GM18951 (cell line): ENCODE results near the gene MINDY2.

Source experiments
- POLR2A ChIP-seq: IDR thresholded peaks from 4 replicates; pipeline ENCODE4 v1.6.1; 2011; ENCODE audit warnings: mild to moderate bottlenecking; ENCODE audit not compliant: insufficient read length, insufficient read depth; ENCODE audit errors: extremely low read depth
- in situ Hi-C: fragments of 300-500 bp; cut with MboI; formaldehyde crosslinking; loops from one replicate; pipeline ENCODE4 v1.12.0; 2022; ENCODE audit warnings: low sequenced_read_pairs, mixed read lengths, inconsistent platforms; ENCODE audit not compliant: unreplicated experiment

Gene MINDY2, protein sequence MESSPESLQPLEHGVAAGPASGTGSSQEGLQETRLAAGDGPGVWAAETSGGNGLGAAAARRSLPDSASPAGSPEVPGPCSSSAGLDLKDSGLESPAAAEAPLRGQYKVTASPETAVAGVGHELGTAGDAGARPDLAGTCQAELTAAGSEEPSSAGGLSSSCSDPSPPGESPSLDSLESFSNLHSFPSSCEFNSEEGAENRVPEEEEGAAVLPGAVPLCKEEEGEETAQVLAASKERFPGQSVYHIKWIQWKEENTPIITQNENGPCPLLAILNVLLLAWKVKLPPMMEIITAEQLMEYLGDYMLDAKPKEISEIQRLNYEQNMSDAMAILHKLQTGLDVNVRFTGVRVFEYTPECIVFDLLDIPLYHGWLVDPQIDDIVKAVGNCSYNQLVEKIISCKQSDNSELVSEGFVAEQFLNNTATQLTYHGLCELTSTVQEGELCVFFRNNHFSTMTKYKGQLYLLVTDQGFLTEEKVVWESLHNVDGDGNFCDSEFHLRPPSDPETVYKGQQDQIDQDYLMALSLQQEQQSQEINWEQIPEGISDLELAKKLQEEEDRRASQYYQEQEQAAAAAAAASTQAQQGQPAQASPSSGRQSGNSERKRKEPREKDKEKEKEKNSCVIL

DNA sequence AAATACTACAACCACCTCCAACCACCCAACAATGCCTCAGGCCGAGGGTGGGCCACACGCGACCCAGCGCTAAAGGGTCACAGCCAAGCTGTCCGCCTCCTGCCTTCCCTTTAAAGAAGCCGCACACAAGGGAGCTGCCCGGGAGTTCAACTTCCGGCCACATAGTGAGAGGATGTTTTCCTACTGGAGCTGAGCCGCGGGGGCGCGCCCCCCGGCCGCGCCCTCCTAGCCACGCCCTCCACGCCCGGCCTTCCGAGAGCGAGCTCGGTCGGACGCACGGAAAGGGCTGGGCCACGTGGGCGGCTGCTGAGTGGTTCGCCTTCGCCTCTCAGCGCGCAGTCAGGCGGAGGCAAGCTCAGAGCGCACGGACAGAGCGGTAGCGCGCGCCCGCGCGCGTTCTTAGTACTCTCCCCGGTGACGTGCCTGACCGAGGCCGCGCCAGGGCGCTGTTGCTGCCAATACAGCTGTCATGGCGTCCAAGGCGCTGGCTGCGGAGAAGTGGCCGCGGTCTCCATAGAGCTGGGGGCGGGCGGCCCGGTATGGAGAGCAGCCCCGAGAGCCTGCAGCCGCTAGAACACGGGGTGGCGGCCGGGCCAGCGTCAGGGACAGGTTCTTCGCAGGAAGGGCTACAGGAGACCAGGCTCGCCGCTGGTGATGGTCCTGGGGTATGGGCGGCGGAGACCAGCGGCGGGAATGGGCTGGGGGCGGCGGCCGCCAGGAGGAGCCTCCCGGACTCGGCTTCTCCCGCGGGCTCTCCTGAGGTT is at the start of gene MINDY2:
Gene MINDY2 (plus strand): TSS at position 446 of the 764 bp plus-strand sequence. CDS start 94 bp downstream, at position 540.
- TF ChIP-seq POLR2A: peak; percentile 92
- in situ Hi-C loops: loop anchor here (25.0 kb wide), 1 partner anchor 509 kb away; no protein-coding TSS in a partner anchor

DNA sequence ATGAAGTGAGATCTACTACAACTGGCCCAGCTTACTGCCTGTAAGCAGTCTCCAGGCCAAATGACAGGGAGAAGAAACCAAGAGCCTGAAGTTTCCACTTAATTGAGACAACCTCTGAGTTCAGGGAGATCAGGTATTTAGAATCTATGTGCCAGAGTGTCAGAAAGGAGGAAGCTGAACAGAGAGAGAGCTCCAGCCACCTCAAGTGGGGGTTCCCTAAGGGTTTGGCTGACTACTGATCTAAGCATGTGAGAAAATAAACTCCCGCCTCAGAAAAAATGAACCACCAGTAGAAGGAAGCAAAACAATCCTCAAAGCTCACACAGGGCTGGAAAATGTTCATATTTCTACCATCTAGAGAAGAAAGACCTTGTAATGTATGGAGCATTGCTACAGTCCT is 46.6 kb upstream of the MINDY2 start:
- in situ Hi-C loops: no loop called here
- no peak for TF ChIP-seq POLR2A

- in situ Hi-C loops: no loop called here
- no peak for TF ChIP-seq POLR2A
Measured at GRCh38 chr15:58726867-58727266, 44.2 kb upstream of the MINDY2 start.

DNA sequence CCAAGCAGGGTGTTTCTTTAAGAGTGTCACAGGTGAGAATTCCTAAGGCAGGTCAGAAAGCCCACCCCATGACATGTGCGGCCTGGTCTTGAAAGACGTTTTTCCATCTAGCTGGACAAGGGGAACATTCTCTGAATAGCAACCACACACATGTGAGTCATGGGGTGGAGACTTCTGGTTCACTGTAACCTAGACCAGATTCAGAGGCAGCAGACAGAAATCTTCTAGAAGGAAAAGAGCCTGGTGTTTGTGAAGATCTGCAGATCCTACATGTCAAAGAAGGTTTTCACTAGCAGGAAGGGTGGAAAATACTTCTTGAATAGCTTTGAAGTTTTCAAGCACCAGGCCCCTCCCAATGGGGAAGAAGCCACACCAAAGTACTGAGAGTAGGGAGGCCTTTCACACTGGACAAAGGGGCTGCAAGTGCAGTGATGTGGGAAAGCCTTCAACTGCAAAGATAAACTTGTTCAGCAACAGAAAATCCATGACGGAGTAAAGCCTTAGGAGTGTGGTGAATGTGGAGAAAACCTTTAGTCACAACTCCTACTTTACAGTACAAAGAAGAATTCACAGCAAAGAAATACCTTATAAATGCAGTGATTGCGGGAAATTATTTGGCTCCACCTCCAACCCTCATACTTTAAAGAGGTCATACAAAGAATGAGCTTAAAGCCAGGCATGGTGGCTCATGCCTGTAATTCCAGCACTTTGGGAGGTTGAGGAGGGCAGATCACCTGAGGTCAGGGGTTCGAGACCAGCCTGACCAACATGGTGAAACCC is 39.2 kb upstream of the MINDY2 start:
- no peak for TF ChIP-seq POLR2A
- in situ Hi-C loops: no loop called here

DNA sequence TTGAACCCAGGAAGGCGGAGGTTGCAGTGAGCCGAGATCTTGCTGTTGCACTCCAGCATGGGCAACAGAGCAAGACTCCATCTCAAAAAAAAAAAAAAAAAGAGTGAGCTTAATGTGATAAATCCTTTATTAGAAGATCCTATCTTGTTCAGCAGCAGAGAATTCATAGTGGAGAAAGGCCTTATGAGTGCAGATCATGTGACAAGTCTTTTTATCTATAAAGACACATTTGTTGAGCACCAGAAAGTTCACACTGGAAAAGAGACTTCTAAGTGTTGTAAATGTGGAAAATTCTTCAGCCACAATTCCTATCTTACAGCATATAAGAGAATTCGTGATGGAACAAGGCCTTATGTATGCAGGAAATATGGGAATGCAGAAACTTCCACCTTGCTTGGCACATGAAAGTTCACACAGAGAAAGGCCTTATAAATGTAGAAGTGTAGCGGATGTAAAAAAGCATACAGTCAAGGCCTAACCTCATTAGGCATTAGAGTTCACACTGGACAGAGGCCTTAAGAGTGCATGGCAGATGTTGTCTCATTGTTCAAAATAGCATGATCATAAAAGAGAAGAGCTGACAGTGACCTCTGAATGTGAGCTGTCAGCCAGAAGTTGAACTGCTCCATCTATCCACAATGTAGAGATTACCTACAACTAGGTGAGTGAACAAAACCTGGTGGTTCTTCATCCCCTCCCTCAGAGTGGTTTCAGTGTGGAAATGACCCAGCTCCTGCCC is 38.3 kb upstream of the MINDY2 start:
- TF ChIP-seq POLR2A: no peak
- in situ Hi-C loops: no loop called here

DNA sequence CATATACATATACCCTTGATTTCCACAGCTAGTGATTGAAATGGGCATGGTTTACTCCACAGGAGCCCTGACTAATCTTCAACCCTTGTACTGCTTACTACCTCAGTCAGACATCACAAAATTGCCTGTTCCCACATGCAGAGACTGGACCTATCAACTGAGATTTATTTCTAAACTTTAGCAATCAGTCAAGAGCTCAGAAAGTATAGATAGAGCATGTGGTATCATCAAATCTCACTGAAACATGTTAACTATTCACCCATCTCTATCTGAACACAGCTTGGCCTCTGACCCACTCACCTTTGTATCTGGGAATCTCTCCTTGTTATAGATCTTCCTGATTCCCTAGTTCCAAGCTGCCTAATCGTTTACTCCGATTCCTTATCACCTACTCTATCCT is 36.2 kb upstream of the MINDY2 start:
- TF ChIP-seq POLR2A: no peak
- in situ Hi-C loops: no loop called here

GRCh38 chr15:58736018-58736643 is 35.0 kb upstream of the MINDY2 start:
- in situ Hi-C loops: no loop called here

GRCh38 chr15:58737298-58737697 is 33.8 kb upstream of the MINDY2 start:
- TF ChIP-seq POLR2A: no peak
- in situ Hi-C loops: no loop called here

More at GRCh38 chr15:58736018-58736643, 35.0 kb upstream of the MINDY2 start:
- TF ChIP-seq POLR2A: no peak

- in situ Hi-C loops: no loop called here
Measured at GRCh38 chr15:58738046-58738707, 32.9 kb upstream of the MINDY2 start.

GRCh38 chr15:58740436-58740835 is 30.7 kb upstream of the MINDY2 start:
- in situ Hi-C loops: no loop called here
- no peak for TF ChIP-seq POLR2A

More at GRCh38 chr15:58738046-58738707, 32.9 kb upstream of the MINDY2 start:
- no peak for TF ChIP-seq POLR2A

DNA sequence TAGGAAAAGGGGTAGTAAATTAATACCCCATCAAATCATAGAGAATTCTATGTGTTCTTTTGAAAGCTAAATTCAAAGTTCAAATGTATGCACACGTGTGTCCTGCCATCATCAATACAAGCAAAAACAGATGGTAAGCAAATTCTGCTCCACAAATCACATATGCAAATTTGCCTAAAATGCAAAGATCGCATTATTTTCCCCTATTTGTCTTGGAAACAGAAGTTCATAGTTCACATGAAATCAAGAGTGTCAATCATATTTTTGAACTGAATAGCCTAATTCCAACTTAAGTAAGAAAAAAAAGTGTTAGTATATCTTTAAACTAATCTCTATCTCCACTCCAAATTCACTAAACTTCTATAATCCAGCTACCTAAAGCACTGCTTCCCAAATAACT is 30.1 kb upstream of the MINDY2 start:
- in situ Hi-C loops: no loop called here
- no peak for TF ChIP-seq POLR2A

DNA sequence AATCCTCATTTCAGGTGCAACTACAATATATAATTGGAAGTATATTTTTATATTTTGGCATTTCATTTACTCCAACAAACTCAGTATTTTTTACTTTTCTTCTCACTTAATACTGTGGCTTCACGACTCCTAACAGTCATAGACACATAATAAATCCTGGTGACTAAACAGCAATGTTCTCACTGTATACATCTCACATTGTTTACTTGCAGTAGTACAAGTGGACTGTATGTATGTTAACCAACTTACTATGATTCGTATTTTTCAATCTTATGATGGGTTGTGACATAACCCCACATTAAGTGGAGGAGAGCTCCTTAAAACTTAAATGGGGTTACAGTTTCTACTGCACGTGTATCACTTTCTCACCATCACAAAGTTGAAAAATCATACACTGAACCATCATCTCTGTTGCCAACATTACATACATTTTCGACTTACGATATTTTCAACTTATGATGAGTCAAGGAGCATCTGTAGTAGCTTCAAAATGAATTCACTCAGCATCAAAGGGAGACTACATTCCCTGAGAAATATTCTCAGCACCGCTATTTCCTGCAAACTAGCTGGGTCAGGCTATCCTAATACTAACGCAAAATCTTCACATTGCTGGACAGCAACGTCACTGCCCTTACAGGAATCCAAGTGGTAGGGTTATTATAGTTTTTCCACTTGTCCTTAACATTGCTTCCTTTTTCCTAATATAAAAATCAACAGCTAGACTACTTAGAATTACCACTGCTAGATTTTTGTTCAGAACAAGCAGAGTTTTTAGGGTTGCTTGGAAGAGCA is 28.9 kb upstream of the MINDY2 start:
- in situ Hi-C loops: no loop called here
- no peak for TF ChIP-seq POLR2A
